Inflammatory macrophage treated with lipopolysaccharide for 1 hour (primary cell): ENCODE data around the gene COL4A6.

Experiments
- DNase-seq, 2 donors: peaks; one replicate each; pipeline ENCODE4 v3.0.0-alpha.2; 2020 to 2022

Gene COL4A6

DNA sequence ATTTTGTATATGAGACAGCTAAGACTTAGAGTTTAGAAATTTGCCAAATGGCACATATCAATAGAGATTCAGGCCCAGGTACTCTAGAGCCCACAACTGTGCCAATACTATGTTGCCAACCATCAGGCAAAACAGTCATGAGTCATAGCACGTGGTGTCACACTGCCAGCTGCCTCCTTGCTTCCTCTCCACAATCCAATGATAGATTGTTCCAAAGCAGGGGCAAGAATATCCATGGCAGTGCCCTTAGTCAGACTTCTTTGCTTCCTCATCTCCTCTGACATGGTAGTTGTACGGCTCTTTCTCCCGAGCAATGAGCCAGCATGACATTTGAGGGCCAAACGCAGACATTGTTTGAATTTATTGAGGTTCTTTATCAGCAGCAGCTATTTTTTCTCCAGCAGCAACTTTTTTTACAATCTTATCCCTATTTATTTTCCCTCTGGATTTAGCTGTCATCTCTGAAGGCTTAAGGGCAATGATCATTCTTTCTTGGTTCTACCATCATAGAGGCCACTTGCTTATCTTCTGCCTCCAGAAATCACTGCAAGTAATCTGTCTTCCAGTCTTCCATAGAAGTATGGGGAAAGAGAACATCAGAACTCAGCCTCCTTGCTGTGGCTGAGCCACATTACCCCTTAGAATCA, 169.7 kb downstream of the COL4A6 start:
- DNase-seq: no peak

DNA sequence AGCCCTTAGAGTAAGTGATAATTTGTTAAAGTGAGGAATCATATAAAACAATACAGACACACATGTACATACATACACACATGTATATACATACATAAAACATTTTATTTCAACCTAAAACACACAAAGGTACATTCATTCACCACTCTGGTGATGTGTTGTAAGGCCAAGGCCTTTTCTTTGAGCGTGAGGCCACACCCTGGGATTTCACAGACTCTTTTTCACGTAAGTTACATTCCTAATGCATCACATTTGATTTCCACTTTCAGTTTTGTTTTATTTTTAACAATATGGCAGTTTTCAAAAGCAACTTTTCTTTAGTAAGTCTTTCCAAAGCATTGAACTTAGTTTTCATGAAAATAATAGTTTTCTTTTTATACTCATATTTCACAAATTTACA, 170.7 kb downstream of the COL4A6 start:
- DNase-seq: no peak

DNA sequence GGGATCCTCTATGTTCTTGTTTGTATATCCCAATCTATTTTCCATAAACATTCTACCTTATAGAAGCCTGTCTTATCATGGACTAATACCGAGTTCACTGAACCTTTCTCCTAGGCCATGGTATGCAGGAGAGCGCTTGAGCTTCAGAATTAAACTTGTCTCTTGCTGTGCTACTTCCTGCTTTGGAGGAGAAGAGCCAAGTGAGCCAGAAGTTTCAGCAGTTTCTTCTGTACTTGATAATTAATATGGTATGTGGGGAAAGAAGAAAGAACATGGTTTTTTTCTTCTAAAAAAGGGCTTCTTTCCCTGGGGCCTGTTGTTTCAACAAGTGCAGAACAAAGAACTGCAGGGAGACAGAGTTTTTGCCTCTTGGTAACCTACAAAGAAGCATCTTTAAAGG, 173.8 kb downstream of the COL4A6 start:
- DNase-seq: no peak

DNA sequence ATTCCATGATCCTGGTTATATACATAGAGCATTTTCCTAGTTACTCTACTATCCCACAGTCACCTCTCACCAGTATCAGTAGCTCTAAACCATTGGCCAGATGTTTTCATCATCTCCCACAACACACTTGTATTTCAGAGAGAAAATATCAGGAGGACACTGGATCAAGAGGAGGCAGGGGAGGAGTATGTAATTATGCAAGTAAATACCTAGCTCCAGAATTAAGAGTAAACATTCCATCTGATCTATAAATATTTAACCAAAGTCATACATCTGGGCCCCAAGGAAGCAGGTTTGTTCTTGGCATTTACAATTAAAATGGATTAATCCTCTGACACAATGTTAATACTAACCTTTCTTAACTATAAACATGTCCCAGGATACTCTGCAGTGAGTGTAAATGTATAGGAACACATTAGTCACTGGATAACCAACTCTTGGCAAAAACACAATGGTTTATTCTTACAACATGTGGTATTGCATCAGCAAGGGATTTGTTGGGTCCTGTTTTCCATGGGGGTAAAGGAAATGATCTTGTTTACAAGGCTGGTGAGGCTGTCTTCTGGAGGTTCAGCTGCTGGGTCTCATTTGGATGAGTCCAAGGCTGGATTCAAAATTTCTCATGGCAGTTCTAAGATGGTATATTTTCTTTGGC, 176.5 kb downstream of the COL4A6 start:
- no peak for DNase-seq

DNA sequence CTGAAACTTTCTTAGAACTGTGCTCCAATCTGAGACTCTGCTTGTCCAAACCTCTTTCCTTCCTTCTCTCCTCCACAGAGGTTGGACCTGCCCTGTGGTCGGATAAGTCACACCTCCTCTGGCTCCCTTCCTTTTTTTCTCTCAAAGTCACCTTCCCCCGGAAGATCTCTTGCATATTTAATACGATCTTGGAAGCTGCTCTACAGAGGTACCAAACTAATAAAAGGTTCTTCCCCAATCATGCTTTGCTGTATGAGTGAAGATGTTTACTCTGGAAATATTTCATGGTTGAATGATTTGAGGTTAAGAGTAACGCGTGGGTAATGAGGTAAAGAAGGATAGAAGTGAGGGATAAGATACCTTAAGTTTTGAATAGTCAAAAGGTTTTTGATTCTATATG, 180.7 kb downstream of the COL4A6 start:
- no peak for DNase-seq

DNA sequence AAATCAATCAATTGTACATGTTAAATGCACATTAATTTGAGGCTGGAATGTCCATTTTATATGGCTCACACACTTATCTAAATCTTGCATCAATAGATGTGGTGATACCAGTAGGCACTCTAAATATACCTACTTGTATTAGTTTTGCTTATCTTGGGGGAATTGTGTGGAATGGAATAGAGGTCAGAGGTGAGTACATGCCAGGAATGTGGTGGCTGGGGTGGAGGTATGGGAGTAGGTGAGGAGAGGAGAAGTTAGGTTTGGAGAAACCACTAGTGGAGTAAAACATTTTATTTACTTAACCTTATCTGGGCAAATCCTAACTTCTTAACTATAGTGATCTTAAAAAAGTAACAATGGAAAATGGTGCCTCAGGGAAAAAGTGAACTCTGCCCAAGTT, 183.6 kb downstream of the COL4A6 start:
- no peak for DNase-seq

DNA sequence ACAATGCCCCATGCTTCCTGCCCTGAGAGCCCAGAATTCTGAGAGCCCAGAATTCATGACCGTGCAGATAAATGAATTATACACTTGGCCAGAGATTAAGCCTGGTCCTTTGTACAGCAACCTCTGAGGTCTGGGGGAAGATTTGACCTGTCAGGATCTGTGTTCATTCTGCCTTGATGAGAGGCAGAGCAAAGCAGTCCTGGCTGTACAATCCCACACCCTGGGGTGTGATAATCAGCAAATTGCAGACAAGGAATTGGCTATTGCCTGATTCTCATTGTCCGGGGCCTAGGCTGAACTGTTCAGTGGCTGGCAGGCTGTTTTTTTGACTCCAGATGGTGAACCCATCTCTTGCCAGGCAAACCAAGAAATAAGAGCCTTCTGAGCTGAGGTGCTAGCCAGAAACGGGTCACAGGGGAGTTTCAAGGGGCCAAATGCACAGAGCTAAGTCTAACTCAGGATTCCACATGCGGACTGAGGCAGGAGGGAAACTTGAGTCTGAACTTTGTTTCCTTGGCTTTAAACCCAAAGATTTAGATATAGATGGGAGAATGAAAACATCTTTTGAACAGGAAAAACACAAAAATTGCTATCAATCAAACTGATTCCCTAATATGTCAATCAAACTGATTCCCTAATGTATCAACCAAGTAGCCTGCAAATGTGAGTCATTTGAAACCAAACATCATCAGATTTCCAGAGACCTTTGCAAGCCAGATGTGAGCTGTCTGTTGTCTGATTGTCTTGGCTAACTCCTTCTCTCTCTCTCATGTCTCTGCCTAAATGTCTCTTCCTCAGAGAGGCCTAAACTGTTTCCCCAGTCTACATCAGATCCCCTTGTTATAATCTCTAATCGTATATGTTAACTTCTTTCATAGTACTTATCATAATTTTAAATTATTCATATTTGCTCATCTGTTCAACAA, 187.3 kb downstream of the COL4A6 start:
- no peak for DNase-seq

DNA sequence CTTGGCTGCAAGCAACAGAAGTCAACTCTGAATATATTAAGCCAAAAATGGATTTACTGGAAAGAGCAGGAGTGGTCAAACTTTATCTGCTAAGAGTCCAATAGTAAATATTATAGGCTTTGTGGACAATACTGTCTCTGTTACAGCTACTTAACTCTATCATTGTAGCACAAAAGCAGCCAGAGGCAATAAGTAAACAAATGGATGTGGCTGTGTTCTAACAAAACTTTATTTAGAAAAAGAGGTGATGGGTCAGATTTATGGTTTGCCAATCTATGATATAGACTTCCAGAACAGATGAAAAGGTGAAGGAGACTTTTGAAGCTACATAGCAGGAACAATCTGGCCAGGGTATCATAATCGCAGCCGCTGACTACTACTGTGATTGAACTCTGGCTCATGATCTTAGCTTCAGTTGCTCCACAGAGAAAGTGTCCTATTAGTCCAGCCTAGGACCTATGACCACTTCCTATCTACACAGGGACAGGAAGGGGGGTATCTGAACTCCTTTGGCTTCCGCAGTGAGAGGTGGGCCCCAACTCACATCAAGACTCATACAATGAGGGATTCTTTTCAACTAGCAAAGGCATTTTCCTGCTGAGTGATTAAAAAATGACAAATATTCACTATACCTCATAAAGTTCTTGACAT, 191.8 kb downstream of the COL4A6 start:
- no peak for DNase-seq

DNA sequence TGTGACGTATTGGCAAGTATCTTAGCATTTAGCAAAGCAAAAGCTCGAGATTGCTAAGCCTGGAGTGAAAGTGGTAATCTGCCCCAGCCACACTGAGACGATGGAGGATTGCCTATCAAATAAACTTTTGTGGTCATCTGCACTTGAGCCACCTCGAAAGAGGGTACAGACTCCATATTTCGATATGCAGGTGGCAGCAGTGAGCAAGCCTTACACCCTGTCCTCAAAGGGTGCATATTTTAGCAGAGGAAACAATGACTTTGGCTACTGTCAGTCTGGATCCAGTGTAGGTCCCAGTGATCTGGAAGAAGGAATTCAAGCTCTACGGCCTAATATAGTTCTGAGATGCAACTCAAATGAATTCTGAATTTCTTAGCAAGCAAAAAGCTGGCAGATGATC, 192.8 kb downstream of the COL4A6 start:
- no peak for DNase-seq

DNA sequence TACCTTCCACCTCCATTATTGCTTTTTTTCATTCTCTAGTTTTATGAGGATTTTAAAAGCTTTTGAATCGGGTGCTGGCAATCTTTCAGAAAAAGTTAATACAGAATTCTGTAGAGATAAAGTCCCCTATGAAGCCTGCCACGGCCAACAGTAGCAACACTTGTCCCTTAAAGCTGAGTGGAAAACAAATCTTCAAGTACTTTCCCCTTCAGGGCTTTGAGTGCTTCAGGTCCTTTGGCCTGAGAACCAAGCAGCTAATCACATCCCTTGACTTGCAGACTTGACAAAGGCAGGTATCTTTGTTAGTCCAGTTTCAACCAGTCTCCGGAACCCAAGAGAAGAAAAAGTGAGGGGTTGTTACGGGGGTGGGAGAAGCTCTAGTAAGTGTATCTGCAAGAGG, 202.2 kb downstream of the COL4A6 start:
- no peak for DNase-seq

DNA sequence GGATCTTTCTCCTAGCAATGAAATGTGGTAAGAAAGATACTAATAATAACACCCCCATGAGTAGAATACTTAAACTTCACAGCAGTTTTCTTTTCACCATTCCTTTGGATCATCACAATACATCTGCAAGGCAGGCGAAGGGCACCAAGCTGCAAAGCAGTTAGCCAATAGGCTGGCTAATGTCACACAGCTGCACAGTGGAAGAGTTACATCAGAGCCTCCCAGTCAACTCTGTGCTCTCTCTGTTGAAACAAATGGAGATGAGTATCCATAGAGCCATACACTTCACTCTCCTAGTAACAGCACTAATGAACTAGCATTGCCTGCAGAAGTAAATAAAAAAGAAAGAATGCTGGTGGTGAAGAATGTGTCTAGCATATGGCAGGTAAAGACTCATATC, 207.6 kb downstream of the COL4A6 start:
- DNase-seq: no peak

DNA sequence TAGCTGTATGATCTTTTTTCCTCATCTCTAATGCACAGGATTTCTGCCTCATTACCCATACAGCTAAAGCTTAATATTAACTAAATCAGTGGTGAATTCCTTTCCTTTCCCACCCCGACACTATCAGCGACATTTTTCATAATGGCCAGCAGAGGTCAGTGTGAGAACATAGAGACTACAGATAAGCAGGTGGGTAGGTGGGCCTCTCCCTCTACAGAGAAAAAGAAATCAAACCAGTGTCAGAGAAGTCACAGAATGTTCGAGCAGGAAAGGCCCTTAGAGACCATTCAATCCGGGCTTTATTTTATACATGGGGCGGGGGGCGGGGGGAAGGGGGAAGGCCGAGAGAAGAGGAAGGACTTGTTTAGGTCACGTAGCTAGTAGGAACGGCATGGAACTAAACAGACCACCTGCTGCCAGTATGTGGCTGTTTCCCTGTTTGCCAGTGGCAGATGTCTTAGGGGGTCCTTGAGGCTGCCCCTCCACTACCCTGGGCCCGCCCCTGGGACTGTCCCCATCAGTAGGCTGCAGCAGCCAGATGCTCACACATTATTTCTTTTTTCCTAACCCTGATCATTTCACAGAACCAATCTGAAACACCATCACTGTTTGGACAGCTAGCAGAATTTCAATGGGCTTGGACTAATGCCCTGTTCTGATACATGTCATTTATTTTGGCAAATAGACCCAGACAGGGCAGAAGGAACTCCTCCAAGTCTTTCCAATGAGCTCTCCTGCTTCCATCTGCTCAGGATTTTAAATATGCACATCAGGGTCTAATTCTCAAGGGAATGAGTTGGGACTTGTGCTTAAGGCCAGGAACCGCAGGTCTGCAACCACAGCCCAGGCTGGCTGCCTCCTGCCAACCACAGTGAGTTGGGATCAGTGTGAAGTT, 213.2 kb downstream of the COL4A6 start:
- peak in 1 of 2 donors; percentile 7 for DNase-seq

DNA sequence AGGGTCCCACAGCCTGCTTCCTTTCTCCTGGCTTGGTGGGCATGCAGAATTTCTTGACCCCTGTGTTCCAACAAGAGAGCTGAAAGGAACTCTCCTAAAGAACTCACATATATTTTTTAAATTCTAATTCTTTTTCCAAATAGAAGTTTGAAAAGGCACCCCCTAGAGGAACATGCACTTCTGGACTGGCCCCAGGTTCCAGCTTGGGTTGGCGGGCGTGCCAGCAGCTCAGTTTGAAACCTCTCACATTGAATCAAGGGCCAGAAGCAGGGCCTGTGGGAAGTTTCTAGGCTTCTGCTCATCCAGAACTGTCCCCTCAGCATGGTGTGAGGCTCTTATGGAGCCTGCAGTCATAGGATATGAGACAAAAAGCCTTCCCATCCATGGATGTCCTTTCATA, 214.0 kb downstream of the COL4A6 start:
- DNase-seq: no peak

DNA sequence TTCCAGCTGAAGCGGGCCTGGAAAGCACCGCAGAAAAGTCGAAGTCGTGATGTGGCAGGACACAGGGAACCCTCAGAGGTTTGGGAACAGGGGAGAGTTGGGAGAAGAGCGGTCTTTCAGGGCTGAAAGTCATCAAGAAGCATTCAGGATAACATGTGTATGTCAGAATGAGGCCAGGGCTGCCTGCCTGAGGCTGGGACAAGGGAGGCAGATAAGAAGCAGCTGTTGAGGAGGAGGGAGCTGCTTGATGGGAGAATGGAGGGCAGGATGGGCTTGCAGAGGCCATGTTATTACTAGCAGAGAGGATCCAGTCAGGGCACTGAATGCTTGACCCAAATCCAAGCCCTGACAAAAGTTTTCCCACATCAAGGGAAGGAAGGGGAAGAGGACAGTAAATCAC, 214.6 kb downstream of the COL4A6 start:
- no peak for DNase-seq

DNA sequence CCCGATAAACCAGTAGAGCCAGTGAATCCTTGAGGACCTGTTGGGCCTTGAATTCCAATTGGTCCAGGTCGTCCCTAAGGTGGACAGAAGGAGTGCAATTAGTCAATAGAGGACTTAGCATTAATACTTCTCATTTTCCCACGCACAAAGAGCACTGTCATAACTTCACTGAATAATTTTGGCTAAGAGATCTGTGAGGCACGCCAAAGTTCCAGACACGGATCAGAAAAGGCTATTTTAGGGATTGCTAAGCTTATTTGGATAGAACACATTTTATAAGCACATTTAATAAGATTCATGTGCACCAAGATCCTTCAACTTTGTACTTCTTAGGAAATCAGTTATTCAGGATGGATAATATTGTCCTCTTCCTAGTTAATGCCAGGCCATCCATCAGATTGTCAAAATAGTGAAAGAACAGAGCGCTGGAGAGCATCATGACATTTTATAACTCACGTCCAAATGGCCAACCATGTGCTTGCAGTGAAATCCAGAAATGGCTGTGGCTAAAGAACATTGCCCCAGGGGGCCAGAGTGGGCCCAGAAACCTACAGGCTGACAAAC, 216.8 kb downstream of the COL4A6 start:
- no peak for DNase-seq

DNA sequence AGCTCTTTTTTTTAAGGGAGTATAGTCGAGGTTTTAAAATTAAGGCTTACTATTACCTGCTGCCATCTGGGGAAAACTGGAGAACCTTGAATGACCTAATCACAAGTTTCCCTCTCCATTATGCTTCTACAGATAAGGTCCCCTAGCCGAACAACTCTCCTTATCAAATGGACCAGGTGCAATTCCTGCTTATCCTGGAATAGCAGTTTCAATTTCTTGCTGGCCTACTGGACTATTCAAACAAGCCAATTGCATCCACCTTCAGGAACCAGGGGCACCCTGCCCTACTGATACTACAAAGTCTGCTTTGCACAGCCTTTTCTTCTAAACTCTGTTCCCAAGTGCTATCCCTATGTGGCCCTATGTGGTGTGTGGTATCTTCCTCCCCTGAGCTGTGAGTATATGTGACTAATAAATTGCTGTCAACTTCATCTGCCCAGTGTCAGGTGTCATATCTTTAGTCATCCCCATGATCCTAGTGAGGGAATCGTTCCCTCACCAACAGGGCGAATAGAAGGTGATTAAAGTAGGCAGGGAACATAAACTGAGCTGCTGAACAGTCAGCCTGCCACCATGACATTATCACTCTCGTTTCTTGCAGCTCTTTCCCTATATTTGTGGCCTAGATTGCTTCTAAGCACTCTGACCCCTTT, 218.1 kb downstream of the COL4A6 start:
- no peak for DNase-seq

DNA sequence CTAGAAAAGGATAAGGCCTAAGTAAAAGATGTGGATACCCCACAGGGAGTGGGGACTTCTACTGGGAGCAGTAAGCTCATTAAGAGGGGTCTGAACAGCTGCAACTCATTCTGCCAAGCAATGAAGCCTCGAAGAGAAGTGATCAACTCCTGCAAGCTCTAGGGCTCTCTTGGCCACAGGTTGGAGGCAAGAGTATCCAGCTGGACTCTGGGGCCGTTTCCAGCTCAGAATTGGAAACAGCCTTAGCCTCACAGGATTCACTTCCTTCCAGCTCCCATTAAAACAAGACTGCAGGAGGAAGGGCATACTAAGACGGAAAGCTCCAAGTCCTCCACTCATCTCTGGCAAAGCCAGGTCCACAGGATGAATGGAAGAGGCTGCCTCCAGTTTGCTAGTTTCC, 220.3 kb downstream of the COL4A6 start:
- DNase-seq: no peak

DNA sequence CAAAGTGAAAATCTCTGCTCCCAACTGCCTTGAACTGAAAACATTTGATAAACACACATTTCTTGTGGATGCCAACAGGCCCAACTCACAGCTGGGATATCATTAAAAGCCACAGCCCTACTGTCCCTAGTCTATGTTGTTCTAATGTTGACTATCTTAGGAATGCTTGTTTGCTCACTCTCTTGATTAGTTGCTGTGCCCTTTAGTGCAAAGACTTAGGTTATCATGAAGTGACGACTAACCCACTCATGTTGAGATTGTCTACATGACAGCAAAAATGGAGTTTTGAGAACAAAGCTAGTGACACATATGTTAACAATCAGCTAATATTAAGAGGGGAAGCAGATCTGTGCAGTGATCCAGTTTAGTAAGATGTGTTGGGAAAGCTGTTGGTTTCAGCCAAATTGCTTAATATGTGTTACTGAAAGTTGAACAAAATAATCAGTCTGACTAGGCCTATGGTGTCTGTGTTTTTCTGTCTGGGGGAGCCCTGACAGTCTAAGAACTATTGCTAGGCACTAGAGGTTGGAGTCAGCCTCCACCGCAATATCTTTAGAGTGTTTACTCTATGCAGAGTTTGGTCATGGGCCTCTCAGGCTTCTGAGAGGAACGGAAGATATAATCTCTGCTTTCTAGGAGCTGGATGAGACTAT, 221.2 kb downstream of the COL4A6 start:
- DNase-seq: no peak

DNA sequence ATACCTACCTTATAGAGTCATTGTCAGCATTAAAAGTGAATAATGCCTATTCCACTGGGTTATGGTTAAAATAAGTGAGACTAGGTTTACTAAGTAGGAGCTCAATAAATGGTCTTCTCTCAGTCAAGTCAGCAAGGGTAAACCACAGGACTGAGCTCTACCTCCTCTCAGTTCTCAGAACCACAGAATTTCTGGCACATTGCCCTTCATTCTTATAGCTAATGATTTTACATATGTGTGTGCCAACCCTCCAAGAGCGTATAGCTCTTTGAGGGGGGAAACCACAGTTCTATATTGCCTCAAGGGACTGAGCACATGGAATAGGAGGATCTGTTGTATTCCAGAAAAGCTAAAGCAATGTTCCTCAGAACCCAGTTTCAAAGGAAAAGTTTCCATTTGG, 221.8 kb downstream of the COL4A6 start:
- DNase-seq: no peak

DNA sequence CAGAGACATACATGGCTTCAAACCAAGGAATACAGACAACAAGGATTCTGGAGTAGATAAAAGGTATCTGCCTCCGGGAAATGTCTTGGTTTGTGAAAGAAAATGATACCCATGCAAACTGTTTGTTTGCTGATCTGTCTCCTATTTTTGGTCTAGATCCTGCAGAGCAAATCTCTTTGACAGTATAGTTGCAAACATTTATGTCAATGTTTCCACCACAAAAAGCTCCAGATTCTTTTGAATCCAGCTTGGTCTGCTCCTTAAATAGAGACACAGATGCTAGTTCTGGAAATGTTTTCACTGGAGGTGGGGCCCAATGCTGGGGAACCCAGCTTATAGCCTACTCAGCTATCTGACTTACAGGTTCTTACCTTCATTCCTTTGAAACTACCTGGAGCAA, 226.9 kb downstream of the COL4A6 start:
- no peak for DNase-seq

DNA sequence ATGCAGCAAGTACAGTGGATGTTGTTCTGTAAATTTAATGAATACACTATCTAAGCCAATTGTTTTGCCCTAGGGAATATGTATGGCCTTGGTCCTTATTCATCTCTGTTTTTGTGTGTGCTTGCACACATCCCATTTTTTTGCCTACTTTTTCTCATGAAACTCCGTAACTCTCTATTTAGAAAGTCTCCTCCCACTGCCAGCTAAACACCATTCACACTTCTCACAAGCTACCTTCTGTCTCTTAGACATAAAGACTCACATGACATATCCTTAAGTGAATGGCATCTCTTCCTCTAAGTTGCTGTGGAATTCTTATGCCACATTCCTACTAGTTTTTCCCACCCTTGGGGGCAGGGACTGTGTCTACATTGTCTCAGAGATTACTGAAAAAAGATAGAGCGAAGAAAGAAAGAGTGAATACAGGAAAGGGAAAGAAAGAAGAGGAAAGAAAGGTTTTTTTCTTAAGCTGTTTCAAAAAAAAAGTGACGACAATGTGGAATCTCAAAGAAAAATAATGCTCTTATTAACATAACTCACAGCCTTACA, 229.1 kb downstream of the COL4A6 start:
- no peak for DNase-seq
